Right lobe of liver (tissue), 4 donors: ENCODE data around the gene AREG.

Experiments used
- POLR2A ChIP-seq: fragments of 450-650 bp; IDR thresholded peaks from one replicate; pipeline ENCODE4 v1.6.1; 2017; ENCODE audit warnings: antibody characterized with exemption, mild to moderate bottlenecking
- TF ChIP-seq, protein P1 (sequence below), 4 donors: fragments of 200-600 bp in 3 of 4; fragments of 450-650 bp in 1 of 4; IDR thresholded peaks; one replicate each; pipeline versions ENCODE4 v1.5.1 to v1.8.0; 2016 to 2022; ENCODE audit warnings: antibody characterized with exemption in 4 of 4, mild to moderate bottlenecking in 2 of 4
- donor health status: DM: no; HTN: no; CAD: no.
- donor health status: DM: no; HTN: no; CAD: no.
- donor health status: DM: no; HTN: yes; CAD: no.

GRCh38 chr4:74487771-74488170 lies 42.8 kb downstream of the AREG start:
- TF ChIP-seq, protein P1, sequence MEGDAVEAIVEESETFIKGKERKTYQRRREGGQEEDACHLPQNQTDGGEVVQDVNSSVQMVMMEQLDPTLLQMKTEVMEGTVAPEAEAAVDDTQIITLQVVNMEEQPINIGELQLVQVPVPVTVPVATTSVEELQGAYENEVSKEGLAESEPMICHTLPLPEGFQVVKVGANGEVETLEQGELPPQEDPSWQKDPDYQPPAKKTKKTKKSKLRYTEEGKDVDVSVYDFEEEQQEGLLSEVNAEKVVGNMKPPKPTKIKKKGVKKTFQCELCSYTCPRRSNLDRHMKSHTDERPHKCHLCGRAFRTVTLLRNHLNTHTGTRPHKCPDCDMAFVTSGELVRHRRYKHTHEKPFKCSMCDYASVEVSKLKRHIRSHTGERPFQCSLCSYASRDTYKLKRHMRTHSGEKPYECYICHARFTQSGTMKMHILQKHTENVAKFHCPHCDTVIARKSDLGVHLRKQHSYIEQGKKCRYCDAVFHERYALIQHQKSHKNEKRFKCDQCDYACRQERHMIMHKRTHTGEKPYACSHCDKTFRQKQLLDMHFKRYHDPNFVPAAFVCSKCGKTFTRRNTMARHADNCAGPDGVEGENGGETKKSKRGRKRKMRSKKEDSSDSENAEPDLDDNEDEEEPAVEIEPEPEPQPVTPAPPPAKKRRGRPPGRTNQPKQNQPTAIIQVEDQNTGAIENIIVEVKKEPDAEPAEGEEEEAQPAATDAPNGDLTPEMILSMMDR (IDR thresholded peaks at IDR 0.05), result no peak
- no peak for TF ChIP-seq POLR2A
